HepG2 (cell line): ENCODE data around the gene PIK3C3. TPM values are rescaled to one million over a fixed set of nuclear protein-coding genes. Genes with fewer than 3 reads are reported as not detected.

Experiments
- ELF4 ChIP-seq: sonication (generic); formaldehyde crosslinking; IDR thresholded peaks from 2 replicates; pipeline ENCODE4 v1.5.0; 2020; ENCODE audit warnings: missing genetic modification reagents, mild to moderate bottlenecking, moderate library complexity, borderline replicate concordance
- GZF1 ChIP-seq: sonication (generic); formaldehyde crosslinking; IDR thresholded peaks from 2 replicates; pipeline ENCODE4 v1.5.1; 2020; ENCODE audit warnings: mild to moderate bottlenecking, missing genetic modification reagents
- SATB2 ChIP-seq: sonication (generic); formaldehyde crosslinking; IDR thresholded peaks from 2 replicates; pipeline ENCODE4 v1.5.0; 2020; ENCODE audit warnings: missing genetic modification reagents
- SRF ChIP-seq: IDR thresholded peaks from 2 replicates; pipeline ENCODE4 v1.6.1; 2011; ENCODE audit warnings: mild to moderate bottlenecking, low read depth, low read length, moderate library complexity
- ZMYM2 ChIP-seq: sonication (generic); formaldehyde crosslinking; IDR thresholded peaks from 2 replicates; pipeline ENCODE4 v1.8.0; 2022; ENCODE audit warnings: mild to moderate bottlenecking, missing genetic modification reagents
- ZNF10 ChIP-seq: sonication (generic); formaldehyde crosslinking; IDR thresholded peaks from 2 replicates; pipeline ENCODE4 v1.4.0; 2020; ENCODE audit warnings: mild to moderate bottlenecking, low read depth, missing genetic modification reagents, borderline replicate concordance
- ZNF501 ChIP-seq: sonication (generic); formaldehyde crosslinking; IDR thresholded peaks from 2 replicates; pipeline ENCODE4 v1.5.1; 2020; ENCODE audit warnings: mild to moderate bottlenecking, moderate library complexity, missing genetic modification reagents
- ZNF644 ChIP-seq: IDR thresholded peaks from 2 replicates; pipeline ENCODE4 v1.6.1; 2016; ENCODE audit warnings: low read depth
- polyA plus RNA-seq, 8 experiments: library from polyadenylated mRNA; depleted of rRNA in 3 of 8; stranded (reverse) in 7 of 8; unstranded in 1 of 8; fragments of >200 nt; fragmentation: Illumina TruSeq in 4 of 8; extraction: Trizol in 4 of 8; gene quantifications; 2 replicates each; pipeline versions ENCODE4 v1.2.1 to v1.2.3, GENCODE V29; 2011 to 2016; ENCODE audit warnings: low read depth in 4 of 8, missing spikeins in 1 of 8, mixed read lengths in 1 of 8; ENCODE audit not compliant: insufficient read depth in 1 of 8
- total RNA-seq, 5 experiments: library from RNA; depleted of rRNA; stranded (reverse); fragments of >200 nt; fragmentation: Illumina TruSeq; extraction: Trizol; gene quantifications; 2 replicates each; pipeline ENCODE4 v1.2.3, GENCODE V29; 2016; ENCODE audit warnings: low read depth in 1 of 5
- TF ChIP-seq, protein P1 (sequence below): sonication (generic); formaldehyde crosslinking; IDR thresholded peaks from 2 replicates; pipeline ENCODE4 v1.4.0; 2020; ENCODE audit warnings: missing genetic modification reagents, borderline replicate concordance
- TF ChIP-seq, protein P2 (sequence below): sonication (generic); formaldehyde crosslinking; IDR thresholded peaks from 2 replicates; pipeline ENCODE4 v1.4.0; 2020; ENCODE audit warnings: mild to moderate bottlenecking, missing genetic modification reagents
- TF ChIP-seq, protein P3 (sequence below): sonication (generic); formaldehyde crosslinking; IDR thresholded peaks from 2 replicates; pipeline ENCODE4 v1.8.0; 2022; ENCODE audit warnings: mild to moderate bottlenecking, missing genetic modification reagents, borderline replicate concordance
- TF ChIP-seq, protein P4 (sequence below): sonication (generic); formaldehyde crosslinking; conservative IDR thresholded peaks from 2 replicates; pipeline ENCODE4 v1.8.0; 2022; ENCODE audit warnings: mild to moderate bottlenecking, moderate library complexity, missing genetic modification reagents
- TF ChIP-seq, protein P5 (sequence below): sonication (generic); formaldehyde crosslinking; IDR thresholded peaks from 2 replicates; pipeline ENCODE4 v1.4.0; 2020; ENCODE audit warnings: missing genetic modification reagents

Gene PIK3C3
- total and polyA plus RNA-seq, 2 of the 13 experiments (the other 11 are each of a cell fraction or from before 2014, with no cell fraction given), result 42.8 to 46.4 TPM

DNA sequence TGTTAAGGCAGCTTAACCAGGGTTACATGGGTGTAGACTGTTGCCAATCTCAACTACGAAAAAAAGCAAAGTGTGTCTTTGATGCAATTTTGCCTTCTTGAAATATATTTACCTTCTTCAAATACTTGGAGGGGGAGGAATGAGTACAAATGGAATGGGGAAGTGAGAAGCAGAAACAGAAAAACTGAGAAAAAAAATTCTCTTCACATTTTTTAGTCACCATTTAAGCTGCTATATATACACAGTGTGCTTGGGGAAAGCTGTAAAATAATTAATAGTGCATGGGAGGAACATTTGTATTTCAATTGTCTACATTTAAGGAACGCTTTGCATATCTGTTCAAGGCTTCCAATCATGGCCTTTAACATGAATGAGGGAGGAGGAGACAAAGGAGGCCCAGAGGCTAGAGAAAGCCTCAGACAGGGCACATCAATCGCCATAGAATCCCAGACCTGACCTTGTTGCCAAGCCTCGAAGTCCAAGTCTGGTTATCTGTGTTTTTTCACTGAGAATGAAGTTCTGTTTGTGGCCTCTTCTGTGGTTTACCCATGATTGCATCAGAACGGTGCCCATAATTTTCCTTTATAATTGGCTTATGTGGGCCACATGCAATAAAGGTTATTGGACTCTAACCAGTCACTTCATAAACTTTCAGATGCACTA, 158.6 kb downstream of the PIK3C3 start (continued):
- TF ChIP-seq, protein P1, sequence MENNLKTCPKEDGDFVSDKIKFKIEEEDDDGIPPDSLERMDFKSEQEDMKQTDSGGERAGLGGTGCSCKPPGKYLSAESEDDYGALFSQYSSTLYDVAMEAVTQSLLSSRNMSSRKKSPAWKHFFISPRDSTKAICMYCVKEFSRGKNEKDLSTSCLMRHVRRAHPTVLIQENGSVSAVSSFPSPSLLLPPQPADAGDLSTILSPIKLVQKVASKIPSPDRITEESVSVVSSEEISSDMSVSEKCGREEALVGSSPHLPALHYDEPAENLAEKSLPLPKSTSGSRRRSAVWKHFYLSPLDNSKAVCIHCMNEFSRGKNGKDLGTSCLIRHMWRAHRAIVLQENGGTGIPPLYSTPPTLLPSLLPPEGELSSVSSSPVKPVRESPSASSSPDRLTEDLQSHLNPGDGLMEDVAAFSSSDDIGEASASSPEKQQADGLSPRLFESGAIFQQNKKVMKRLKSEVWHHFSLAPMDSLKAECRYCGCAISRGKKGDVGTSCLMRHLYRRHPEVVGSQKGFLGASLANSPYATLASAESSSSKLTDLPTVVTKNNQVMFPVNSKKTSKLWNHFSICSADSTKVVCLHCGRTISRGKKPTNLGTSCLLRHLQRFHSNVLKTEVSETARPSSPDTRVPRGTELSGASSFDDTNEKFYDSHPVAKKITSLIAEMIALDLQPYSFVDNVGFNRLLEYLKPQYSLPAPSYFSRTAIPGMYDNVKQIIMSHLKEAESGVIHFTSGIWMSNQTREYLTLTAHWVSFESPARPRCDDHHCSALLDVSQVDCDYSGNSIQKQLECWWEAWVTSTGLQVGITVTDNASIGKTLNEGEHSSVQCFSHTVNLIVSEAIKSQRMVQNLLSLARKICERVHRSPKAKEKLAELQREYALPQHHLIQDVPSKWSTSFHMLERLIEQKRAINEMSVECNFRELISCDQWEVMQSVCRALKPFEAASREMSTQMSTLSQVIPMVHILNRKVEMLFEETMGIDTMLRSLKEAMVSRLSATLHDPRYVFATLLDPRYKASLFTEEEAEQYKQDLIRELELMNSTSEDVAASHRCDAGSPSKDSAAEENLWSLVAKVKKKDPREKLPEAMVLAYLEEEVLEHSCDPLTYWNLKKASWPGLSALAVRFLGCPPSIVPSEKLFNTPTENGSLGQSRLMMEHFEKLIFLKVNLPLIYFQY (CRISPR knock-in tag), result no peak
- TF ChIP-seq GZF1 (CRISPR knock-in tag) (no peak), SATB2 (CRISPR knock-in tag) (no peak), ZNF501 (no peak), ELF4 (CRISPR knock-in tag) (no peak), ZNF10 (CRISPR knock-in tag) (no peak), ZNF644 (CRISPR knock-in tag) (peak; percentile 64; the same call in 1 of the 2 replicates), ZMYM2 (CRISPR knock-in tag) (no peak), SRF (no peak)
- TF ChIP-seq, protein P2, sequence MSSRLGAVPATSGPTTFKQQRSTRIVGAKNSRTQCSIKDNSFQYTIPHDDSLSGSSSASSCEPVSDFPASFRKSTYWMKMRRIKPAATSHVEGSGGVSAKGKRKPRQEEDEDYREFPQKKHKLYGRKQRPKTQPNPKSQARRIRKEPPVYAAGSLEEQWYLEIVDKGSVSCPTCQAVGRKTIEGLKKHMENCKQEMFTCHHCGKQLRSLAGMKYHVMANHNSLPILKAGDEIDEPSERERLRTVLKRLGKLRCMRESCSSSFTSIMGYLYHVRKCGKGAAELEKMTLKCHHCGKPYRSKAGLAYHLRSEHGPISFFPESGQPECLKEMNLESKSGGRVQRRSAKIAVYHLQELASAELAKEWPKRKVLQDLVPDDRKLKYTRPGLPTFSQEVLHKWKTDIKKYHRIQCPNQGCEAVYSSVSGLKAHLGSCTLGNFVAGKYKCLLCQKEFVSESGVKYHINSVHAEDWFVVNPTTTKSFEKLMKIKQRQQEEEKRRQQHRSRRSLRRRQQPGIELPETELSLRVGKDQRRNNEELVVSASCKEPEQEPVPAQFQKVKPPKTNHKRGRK (CRISPR knock-in tag), result no peak
- TF ChIP-seq, protein P3, sequence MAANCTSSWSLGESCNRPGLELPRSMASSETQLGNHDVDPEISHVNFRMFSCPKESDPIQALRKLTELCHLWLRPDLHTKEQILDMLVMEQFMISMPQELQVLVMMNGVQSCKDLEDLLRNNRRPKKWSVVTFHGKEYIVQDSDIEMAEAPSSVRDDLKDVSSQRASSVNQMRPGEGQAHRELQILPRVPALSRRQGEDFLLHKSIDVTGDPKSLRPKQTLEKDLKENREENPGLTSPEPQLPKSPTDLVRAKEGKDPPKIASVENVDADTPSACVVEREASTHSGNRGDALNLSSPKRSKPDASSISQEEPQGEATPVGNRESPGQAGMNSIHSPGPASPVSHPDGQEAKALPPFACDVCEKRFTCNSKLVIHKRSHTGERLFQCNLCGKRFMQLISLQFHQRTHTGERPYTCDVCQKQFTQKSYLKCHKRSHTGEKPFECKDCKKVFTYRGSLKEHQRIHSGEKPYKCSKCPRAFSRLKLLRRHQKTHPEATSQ (CRISPR knock-in tag), result no peak
- TF ChIP-seq, protein P4, sequence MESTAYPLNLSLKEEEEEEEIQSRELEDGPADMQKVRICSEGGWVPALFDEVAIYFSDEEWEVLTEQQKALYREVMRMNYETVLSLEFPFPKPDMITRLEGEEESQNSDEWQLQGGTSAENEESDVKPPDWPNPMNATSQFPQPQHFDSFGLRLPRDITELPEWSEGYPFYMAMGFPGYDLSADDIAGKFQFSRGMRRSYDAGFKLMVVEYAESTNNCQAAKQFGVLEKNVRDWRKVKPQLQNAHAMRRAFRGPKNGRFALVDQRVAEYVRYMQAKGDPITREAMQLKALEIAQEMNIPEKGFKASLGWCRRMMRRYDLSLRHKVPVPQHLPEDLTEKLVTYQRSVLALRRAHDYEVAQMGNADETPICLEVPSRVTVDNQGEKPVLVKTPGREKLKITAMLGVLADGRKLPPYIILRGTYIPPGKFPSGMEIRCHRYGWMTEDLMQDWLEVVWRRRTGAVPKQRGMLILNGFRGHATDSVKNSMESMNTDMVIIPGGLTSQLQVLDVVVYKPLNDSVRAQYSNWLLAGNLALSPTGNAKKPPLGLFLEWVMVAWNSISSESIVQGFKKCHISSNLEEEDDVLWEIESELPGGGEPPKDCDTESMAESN (CRISPR knock-in tag), result no peak
- TF ChIP-seq, protein P5, sequence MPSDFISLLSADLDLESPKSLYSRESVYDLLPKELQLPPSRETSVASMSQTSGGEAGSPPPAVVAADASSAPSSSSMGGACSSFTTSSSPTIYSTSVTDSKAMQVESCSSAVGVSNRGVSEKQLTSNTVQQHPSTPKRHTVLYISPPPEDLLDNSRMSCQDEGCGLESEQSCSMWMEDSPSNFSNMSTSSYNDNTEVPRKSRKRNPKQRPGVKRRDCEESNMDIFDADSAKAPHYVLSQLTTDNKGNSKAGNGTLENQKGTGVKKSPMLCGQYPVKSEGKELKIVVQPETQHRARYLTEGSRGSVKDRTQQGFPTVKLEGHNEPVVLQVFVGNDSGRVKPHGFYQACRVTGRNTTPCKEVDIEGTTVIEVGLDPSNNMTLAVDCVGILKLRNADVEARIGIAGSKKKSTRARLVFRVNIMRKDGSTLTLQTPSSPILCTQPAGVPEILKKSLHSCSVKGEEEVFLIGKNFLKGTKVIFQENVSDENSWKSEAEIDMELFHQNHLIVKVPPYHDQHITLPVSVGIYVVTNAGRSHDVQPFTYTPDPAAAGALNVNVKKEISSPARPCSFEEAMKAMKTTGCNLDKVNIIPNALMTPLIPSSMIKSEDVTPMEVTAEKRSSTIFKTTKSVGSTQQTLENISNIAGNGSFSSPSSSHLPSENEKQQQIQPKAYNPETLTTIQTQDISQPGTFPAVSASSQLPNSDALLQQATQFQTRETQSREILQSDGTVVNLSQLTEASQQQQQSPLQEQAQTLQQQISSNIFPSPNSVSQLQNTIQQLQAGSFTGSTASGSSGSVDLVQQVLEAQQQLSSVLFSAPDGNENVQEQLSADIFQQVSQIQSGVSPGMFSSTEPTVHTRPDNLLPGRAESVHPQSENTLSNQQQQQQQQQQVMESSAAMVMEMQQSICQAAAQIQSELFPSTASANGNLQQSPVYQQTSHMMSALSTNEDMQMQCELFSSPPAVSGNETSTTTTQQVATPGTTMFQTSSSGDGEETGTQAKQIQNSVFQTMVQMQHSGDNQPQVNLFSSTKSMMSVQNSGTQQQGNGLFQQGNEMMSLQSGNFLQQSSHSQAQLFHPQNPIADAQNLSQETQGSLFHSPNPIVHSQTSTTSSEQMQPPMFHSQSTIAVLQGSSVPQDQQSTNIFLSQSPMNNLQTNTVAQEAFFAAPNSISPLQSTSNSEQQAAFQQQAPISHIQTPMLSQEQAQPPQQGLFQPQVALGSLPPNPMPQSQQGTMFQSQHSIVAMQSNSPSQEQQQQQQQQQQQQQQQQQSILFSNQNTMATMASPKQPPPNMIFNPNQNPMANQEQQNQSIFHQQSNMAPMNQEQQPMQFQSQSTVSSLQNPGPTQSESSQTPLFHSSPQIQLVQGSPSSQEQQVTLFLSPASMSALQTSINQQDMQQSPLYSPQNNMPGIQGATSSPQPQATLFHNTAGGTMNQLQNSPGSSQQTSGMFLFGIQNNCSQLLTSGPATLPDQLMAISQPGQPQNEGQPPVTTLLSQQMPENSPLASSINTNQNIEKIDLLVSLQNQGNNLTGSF, result no peak
